ENCODE data around the gene CCDC27.
"Not testable (repeated sequence)": the region's sequence is repeated elsewhere in the genome, so short reads cannot be mapped to it uniquely, and the experiment has no call there.

Gene CCDC27

DNA sequence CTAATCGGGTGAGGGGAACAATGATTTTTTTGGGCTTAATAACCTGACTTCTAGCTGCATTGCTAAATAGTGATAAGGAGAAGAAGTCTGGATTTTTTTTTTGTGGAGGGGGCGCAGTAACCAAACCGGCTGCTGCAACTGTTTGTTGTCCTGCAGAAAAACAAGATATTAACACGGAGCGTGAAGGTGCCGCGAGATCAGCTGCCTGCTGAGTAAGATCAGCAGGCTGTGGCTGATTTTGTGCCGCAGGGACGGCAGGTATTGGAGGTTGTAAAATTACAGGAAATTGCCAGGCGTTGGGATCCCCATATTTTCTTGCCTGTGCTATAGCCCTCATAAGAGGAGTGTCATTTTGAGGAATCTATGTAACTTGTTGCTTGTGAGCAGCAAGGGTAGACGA lies 52.8 kb downstream of the CCDC27 start:
- H3K4me3 ChIP-seq (replicated peaks; ENCODE audit: low read depth, low read length) = no peak overlapping the region
- DNase-seq (ENCODE audit: extremely low read depth, low read depth) = no peak
- TF ChIP-seq, protein P1, sequence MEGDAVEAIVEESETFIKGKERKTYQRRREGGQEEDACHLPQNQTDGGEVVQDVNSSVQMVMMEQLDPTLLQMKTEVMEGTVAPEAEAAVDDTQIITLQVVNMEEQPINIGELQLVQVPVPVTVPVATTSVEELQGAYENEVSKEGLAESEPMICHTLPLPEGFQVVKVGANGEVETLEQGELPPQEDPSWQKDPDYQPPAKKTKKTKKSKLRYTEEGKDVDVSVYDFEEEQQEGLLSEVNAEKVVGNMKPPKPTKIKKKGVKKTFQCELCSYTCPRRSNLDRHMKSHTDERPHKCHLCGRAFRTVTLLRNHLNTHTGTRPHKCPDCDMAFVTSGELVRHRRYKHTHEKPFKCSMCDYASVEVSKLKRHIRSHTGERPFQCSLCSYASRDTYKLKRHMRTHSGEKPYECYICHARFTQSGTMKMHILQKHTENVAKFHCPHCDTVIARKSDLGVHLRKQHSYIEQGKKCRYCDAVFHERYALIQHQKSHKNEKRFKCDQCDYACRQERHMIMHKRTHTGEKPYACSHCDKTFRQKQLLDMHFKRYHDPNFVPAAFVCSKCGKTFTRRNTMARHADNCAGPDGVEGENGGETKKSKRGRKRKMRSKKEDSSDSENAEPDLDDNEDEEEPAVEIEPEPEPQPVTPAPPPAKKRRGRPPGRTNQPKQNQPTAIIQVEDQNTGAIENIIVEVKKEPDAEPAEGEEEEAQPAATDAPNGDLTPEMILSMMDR (IDR thresholded peaks at IDR 0.05; ENCODE audit: low read depth, low read length, missing control alignments) = no peak

DNA sequence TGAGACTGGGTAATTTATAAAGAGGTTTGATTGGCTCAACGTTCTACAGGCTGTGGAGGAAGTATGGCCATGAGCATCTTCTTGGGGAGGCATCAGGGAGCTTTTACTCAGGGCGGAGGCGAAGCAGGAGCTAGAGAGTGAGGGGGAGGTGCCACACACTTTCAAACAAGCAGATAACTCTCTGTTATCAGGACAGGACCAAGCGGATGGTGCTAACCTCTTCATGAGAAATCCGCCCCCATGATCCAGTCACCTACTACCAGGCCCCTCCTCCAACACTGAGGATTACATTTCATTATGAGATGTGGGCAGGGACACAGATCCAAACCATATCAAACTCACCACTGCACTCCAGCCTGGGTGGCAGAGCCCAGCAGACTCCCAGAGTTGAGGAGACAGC lies 55.5 kb downstream of the CCDC27 start:
- TF ChIP-seq, protein P1 (IDR thresholded peaks at IDR 0.05; ENCODE audit: low read depth, low read length, missing control alignments) = no peak
- no peak overlapping the region for H3K4me3 ChIP-seq (replicated peaks; ENCODE audit: low read depth, low read length)
- DNase-seq (ENCODE audit: extremely low read depth, low read depth) = no peak

- no peak for DNase-seq (ENCODE audit: extremely low read depth, low read depth)
- H3K4me3 ChIP-seq (replicated peaks; ENCODE audit: low read depth, low read length) = no peak overlapping the region
- TF ChIP-seq, protein P1 (IDR thresholded peaks at IDR 0.05; ENCODE audit: low read depth, low read length, missing control alignments) = no peak
Observed at GRCh38 chr1:3809680-3810079, 57.4 kb downstream of the CCDC27 start.

- H3K4me3 ChIP-seq (replicated peaks; ENCODE audit: low read depth, low read length); DNase-seq (ENCODE audit: extremely low read depth, low read depth): not testable (repeated sequence)
Observed at GRCh38 chr1:3810149-3810761, 58.0 kb downstream of the CCDC27 start.

- TF ChIP-seq, protein P1 (IDR thresholded peaks at IDR 0.05; ENCODE audit: low read depth, low read length, missing control alignments) = no peak
- no peak for DNase-seq (ENCODE audit: extremely low read depth, low read depth)
- no peak overlapping the region for H3K4me3 ChIP-seq (replicated peaks; ENCODE audit: low read depth, low read length)
Observed at GRCh38 chr1:3811595-3811911, 59.3 kb downstream of the CCDC27 start.

- no peak for DNase-seq (ENCODE audit: extremely low read depth, low read depth)
- TF ChIP-seq, protein P1 (IDR thresholded peaks at IDR 0.05; ENCODE audit: low read depth, low read length, missing control alignments) = no peak
- H3K4me3 ChIP-seq (replicated peaks; ENCODE audit: low read depth, low read length) = no peak overlapping the region
Observed at GRCh38 chr1:3814065-3814464, 61.8 kb downstream of the CCDC27 start.

GRCh38 chr1:3814771-3815561 lies 62.7 kb downstream of the CCDC27 start:
- DNase-seq (ENCODE audit: extremely low read depth, low read depth) = no peak
- no peak overlapping the region for H3K4me3 ChIP-seq (replicated peaks; ENCODE audit: low read depth, low read length)
- TF ChIP-seq, protein P1 (IDR thresholded peaks at IDR 0.05; ENCODE audit: low read depth, low read length, missing control alignments) = no peak

Data from HFF-Myc (cell line).